Thymus (tissue), 11 donors: ENCODE results near the gene INPP5A. TPM values are rescaled to one million over a fixed set of nuclear protein-coding genes. Genes with fewer than 3 reads are reported as not detected.

Experiments
- DNase-seq, 9 donors: peaks; one replicate each; pipeline ENCODE4 v3.0.0-alpha.2; 2013; ENCODE audit warnings: low spot score in 9 of 9, low read depth in 6 of 9, missing footprints in 1 of 9
- H3K27ac ChIP-seq, 2 donors: one replicate each; pipeline ENCODE4 v1.5.1; 2013; ENCODE audit warnings: control low read depth in 1 of 2, low read depth in 1 of 2, low read length in 1 of 2, mild to moderate bottlenecking in 1 of 2, moderate library complexity in 1 of 2
- H3K27me3 ChIP-seq, 2 donors: one replicate each; pipeline ENCODE4 v1.5.1; 2013; ENCODE audit warnings: low read length in 1 of 2; ENCODE audit not compliant: control insufficient read depth in 2 of 2, insufficient read depth in 1 of 2
- H3K36me3 ChIP-seq, 2 donors: one replicate each; pipeline ENCODE4 v1.5.1; 2013; ENCODE audit warnings: low read length in 1 of 2, mild to moderate bottlenecking in 1 of 2, moderate library complexity in 1 of 2; ENCODE audit not compliant: control insufficient read depth in 2 of 2, insufficient read depth in 2 of 2
- H3K4me1 ChIP-seq, 2 donors: one replicate each; pipeline ENCODE4 v1.5.1; 2013; ENCODE audit warnings: low read length in 2 of 2; ENCODE audit not compliant: control insufficient read depth in 2 of 2, insufficient read depth in 2 of 2
- H3K4me3 ChIP-seq, 2 donors: one replicate each; pipeline ENCODE4 v1.5.1; 2013; ENCODE audit warnings: low read length in 2 of 2, control low read depth in 1 of 2, mild to moderate bottlenecking in 1 of 2
- H3K9me3 ChIP-seq, 2 donors: one replicate each; pipeline ENCODE4 v1.5.1; 2013; ENCODE audit warnings: low read length in 1 of 2, mild to moderate bottlenecking in 1 of 2; ENCODE audit not compliant: control insufficient read depth in 2 of 2, insufficient read depth in 1 of 2
- WGBS: extraction: QIAGEN DNeasy Blood & Tissue Kit; methylation state at CpG from one replicate; pipeline ENCODE4 v1.1.7; 2013; 5-methylcytosine and 5-hydroxymethylcytosine counted together
- polyA plus RNA-seq: library from polyadenylated mRNA; stranded (reverse); fragments of 200-250 nt; gene quantifications from one replicate; pipeline ENCODE4 v1.2.3, GENCODE V29; 2013
- total RNA-seq: library from RNA; stranded (reverse); fragments of 120-200 nt; gene quantifications from one replicate; pipeline ENCODE4 v1.2.4, GENCODE V29; 2013
- donor health status: healthy.

The INPP5A gene
- total and polyA plus RNA-seq, 2 donors = 11.0 to 14.6 TPM

DNA sequence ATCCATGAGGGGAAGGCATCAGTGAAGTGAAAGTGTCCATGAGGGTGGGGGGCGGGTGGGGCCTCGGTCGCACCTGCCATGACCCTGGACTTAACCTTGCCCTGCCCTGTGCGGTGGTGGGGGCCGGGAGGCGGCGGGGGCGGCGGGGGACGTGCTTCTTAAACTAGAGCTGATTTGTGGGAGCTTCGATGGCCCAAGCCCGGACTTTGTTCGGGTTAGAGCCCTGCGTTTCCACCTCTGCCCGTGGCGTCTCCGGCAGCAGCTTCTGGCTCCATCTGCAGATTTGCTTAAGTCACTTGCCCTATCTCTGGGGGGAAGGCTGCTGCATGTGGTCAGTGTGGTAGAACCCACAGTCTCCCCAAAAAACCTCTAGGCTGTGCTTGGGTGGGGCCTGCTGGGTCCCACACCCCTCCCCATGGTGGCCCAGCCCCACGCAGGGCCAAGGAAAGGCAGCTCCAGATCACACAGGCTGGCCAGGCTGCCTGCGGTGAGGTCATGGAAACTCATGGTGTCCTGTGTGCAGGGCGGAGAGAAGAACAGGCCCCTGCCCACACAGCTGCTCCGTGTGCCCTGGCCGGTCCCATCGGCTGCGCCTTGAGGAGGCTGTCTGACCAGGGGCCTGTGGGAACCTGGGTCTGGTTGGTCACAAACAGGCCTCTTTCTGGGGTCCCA is 93.2 kb downstream of the INPP5A start:
- H3K27ac ChIP-seq = no peak overlapping the region
- H3K4me1 ChIP-seq = peaks cover 8 to 68% of the 10 kb centered on the region in 2 donors
- no peaks in the 10 kb centered on the region for H3K9me3 ChIP-seq
- DNase-seq = no peak
- H3K27me3 ChIP-seq = no peaks in the 10 kb centered on the region
- 95% methylated on average over 24 of the region's 24 CpGs for WGBS
- no peaks in the 10 kb centered on the region for H3K36me3 ChIP-seq
- no peak overlapping the region for H3K4me3 ChIP-seq

DNA sequence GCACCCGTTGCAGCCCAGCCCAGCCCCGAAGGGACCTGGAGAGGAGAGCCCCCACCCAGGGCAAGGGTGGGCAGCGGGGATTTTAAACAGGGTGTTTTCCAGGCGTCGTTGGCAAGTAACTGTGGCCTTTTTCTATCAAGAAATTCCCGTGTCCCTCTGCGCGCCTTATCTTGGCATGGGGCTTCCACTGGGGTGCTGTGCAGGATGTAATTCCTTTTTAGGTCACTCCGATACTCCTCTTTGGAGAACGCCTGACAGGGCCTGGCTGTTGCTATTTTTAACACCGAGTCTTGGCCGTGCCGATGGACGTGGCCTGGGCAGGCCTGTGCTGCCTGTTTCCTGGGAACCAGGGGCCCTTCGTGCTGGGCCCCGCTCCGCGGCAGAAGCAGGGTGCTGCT is 93.8 kb downstream of the INPP5A start:
- 94% methylated on average over 18 of the region's 18 CpGs for WGBS
- H3K4me3 ChIP-seq = no peak overlapping the region
- H3K36me3 ChIP-seq = no peaks in the 10 kb centered on the region
- no peak for DNase-seq
- H3K27me3 ChIP-seq = no peaks in the 10 kb centered on the region
- H3K4me1 ChIP-seq = peaks cover 8 to 64% of the 10 kb centered on the region in 2 donors
- no peak overlapping the region for H3K27ac ChIP-seq
- no peaks in the 10 kb centered on the region for H3K9me3 ChIP-seq

DNA sequence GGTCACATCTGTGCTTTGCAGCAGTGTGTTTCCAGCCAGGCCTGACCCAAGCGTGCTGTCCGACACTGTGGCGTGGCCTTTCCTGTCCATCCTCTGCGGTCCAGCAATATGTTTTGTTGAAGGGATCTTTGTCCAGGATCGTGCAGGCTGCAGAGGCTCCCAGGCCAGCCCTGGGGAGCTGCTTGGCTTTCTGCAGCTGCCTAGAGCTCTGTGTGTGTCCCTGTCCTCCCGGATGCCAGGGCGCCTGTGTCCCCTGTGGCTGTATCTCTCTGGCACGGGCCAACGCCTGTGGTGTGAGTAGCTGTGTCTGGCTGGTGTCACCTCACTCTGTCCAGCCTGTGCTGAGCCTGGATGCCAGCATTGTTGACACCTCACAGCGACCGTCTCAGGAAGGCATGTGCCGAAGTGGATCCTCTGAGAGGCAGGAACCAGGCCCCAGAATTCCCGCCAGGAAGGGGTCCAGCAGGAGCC is 94.5 kb downstream of the INPP5A start:
- Histone ChIP-seq H3K36me3 (no peaks in the 10 kb centered on the region), H3K27me3 (no peaks in the 10 kb centered on the region), H3K4me1 (peaks cover 8 to 57% of the 10 kb centered on the region in 2 donors), H3K4me3 (no peak overlapping the region), H3K27ac (no peak overlapping the region), H3K9me3 (no peaks in the 10 kb centered on the region)
- WGBS = 97% methylated on average over 13 of the region's 13 CpGs
- DNase-seq = no peak

DNA sequence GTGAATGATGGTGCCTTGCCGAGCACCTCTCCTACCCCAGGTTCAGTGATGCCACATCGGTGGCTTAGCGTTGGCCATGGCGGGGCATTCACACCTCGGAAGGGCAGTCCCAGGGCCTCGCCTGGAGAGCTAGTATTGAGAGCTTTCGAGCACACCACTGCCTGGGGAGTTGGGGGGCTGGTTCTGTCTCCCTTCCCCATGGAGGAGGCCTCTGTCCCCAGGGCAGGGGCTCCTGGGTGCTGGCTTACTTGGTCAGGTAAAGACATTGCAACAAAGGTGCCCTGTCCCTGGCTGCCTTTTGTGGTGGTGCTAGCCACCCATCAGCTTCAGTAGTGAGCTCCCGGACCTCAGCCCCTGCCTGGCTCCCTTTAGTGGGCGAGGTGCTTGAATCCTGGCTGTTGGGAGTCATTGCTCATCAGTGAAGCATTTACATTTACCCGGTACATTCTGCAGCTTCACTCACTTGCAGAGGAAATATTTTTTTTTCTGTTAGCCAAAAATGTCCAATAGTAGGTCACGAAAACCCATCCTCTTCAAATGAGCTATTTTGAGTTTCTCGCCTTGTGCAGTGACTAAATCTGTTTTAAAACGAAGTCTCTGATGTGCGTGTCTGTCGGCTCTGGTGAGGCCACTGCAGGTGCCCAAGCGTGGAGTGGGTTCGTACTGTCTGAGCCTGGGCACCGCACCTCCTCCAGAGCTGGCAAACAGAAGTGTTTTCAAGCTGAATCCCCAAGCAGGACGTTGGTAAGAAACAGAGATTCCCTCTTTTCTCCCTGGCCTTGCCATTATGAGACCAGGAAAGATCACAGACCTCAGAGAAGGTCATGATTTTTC is 95.5 kb downstream of the INPP5A start:
- Histone ChIP-seq H3K27ac (no peak overlapping the region), H3K9me3 (no peaks in the 10 kb centered on the region), H3K27me3 (no peaks in the 10 kb centered on the region), H3K4me3 (no peak overlapping the region), H3K36me3 (no peaks in the 10 kb centered on the region), H3K4me1 (peaks cover 8 to 56% of the 10 kb centered on the region in 2 donors)
- 96% methylated on average over 19 of the region's 19 CpGs for WGBS
- peak in 1 of 9 donors; percentile 22 for DNase-seq

DNA sequence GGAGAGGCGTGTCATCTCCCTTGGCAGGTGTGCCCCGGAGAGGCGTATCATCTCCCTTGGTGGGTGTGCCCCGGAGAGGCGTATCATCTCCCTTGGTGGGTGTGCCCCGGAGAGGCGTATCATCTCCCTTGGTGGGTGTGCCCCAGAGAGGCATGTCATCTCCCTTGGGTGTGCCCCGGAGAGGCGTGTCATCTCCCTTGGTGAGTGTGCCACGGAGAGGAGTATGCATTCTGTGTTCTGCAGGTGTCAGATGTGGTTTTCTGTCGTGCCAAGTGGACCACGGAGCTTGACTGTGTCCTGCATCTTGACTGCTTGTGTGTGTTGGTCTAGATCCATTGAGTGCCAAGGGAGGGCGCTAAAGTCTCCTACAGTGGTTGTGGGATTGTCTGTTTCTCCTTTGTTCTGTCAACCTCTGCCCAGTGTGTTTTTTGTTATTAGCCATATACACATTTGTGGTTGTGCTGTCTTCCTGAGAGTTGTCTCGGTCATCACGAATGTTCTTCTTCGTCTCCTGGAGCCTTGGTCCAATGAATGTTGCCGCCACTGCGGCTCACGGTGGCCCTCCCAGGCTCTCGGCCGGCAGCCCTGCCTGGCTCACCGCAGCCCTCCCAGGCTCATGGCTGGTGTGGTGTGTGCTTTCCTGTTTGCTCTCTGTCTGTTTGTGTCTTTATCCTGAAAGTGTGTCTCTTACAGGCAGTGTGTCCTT is 96.8 kb downstream of the INPP5A start:
- 87% methylated on average over 22 of the region's 22 CpGs for WGBS
- H3K4me3 ChIP-seq = no peak overlapping the region
- H3K27me3 ChIP-seq = no peaks in the 10 kb centered on the region
- H3K9me3 ChIP-seq = no peaks in the 10 kb centered on the region
- H3K27ac ChIP-seq = no peak overlapping the region
- DNase-seq = no peak
- H3K36me3 ChIP-seq = no peaks in the 10 kb centered on the region
- H3K4me1 ChIP-seq = peaks cover 4 to 46% of the 10 kb centered on the region in 2 donors

DNA sequence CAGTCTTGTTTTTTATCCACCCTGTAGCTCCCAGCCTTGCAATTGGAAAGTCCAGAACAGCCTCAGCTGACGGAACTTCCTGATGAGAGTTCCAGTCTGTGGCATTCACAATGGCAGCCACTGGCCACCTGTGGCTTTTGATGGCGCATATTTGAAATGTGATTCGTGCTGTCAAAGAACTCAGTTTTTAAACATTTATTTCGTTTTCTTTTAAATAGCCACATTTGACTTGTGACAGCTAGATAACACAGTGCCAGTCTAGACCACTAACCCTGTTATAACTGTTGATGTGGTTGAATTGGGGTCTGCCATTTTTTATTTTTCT is 97.3 kb downstream of the INPP5A start:
- no peak overlapping the region for H3K4me3 ChIP-seq
- H3K27ac ChIP-seq = no peak overlapping the region
- H3K9me3 ChIP-seq = no peaks in the 10 kb centered on the region
- WGBS = 88% methylated on average over 4 of the region's 4 CpGs
- no peaks in the 10 kb centered on the region for H3K27me3 ChIP-seq
- H3K36me3 ChIP-seq = no peaks in the 10 kb centered on the region
- peaks cover 0 to 41% of the 10 kb centered on the region in 2 donors for H3K4me1 ChIP-seq
- DNase-seq = no peak

DNA sequence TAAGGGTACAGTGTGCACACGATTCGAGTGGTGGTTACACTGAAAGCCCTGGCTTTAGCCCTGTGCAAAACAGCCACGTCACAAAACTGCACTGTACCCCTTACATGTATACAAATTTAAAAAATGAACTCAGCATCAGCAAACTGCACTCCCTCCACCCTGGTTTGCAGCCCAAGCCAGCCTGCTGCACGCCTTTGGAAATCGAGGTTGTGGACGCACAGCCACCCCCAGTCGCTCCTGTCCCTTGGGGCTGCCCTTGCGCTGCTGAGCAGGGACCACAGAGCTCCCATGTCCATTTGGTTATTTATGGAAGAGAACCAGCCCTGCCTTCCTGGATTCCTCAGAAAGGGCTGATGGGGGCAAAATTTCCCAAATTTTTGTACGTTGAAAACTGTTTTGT is 98.8 kb downstream of the INPP5A start:
- H3K27me3 ChIP-seq = no peaks in the 10 kb centered on the region
- DNase-seq = no peak
- no peak overlapping the region for H3K4me3 ChIP-seq
- H3K4me1 ChIP-seq = peaks cover 0 to 32% of the 10 kb centered on the region in 2 donors
- H3K27ac ChIP-seq = no peak overlapping the region
- no peaks in the 10 kb centered on the region for H3K36me3 ChIP-seq
- peaks cover 0 to 4% of the 10 kb centered on the region in 2 donors for H3K9me3 ChIP-seq
- 97% methylated on average over 9 of the region's 9 CpGs for WGBS

DNA sequence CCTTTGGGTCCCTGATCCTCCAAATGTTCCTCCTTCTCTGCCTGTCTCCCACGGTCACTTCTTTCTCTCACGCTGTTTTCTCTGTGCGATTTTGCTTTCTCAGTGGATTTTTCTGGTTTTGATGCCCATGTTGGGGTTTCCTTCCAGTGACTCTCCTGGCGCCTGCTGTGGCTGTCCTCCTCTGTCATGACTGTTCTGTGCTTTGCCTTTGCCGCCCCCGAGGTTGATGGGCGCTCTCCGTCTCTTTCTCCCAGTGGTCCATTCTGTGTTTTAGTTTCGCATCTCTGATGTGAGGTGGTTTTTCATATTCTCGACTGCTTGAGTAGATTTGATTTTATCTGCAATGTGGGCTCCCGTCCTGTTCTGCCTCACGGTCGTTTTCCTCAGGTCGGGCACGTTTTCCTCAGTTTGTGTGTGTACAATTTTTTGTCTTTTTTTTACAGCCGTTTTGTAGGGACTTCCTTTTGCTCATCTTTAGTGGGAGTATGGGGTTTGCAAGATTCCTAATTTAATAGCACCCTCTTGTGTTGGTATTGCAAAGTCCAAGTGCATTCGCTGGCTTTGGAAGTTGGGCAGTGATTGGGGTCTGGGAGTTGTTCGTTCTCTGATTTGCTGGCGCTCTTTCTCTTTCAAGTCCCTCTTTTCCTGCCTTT is 100.0 kb downstream of the INPP5A start:
- Histone ChIP-seq H3K4me3 (no peak overlapping the region), H3K36me3 (no peaks in the 10 kb centered on the region), H3K27ac (no peak overlapping the region), H3K4me1 (peaks cover 0 to 23% of the 10 kb centered on the region in 2 donors), H3K9me3 (peaks cover 0 to 4% of the 10 kb centered on the region in 2 donors), H3K27me3 (no peaks in the 10 kb centered on the region)
- WGBS = 47% methylated on average over 19 of the region's 19 CpGs
- peak in 8 of 9 donors; percentile 44 to 81 (median 56) for DNase-seq
